ENCODE results near the gene TMEM51.

GRCh38 chr1:15181564-15181963 lies 28.0 kb downstream of the TMEM51 start:
- TF ChIP-seq CTCF (conservative IDR thresholded peaks at IDR 0.05; ENCODE audit: low read depth, low read length) (no peak), POLR2A (IDR thresholded peaks at IDR 0.05; ENCODE audit: low read depth, low read length) (no peak), USF2 (IDR thresholded peaks at IDR 0.05; ENCODE audit: low read depth, low read length) (no peak), MAZ (IDR thresholded peaks at IDR 0.05; ENCODE audit: borderline replicate concordance, low read depth, low read length) (no peak), MAFK (IDR thresholded peaks at IDR 0.05; ENCODE audit: low read depth, low read length) (no peak), SMC3 (IDR thresholded peaks at IDR 0.05; ENCODE audit: low read depth, low read length) (no peak), MXI1 (IDR thresholded peaks at IDR 0.05; ENCODE audit: borderline replicate concordance, low read depth, low read length) (no peak), RFX5 (IDR thresholded peaks at IDR 0.05; ENCODE audit: low read depth, low read length) (no peak), ELK1 (IDR thresholded peaks at IDR 0.05; ENCODE audit: borderline replicate concordance, low read depth, low read length) (no peak)

All from IMR-90 (cell line).